GM12878 (cell line): ENCODE results near the gene CEACAM6. TPM values are rescaled to one million over a fixed set of nuclear protein-coding genes. Genes with fewer than 3 reads are reported as not detected.

Source experiments
- CBFB ChIP-seq: IDR thresholded peaks from 2 replicates; pipeline ENCODE4 v1.6.1; 2016; ENCODE audit warnings: antibody characterized with exemption, low read depth
- CBX3 ChIP-seq: fragments of 200-600 bp; sonication (generic); IDR thresholded peaks from 2 replicates; pipeline ENCODE4 v1.6.1; 2016; ENCODE audit warnings: low read depth, borderline replicate concordance
- CHD4 ChIP-seq: fragments of 200-600 bp; sonication (generic); IDR thresholded peaks from 2 replicates; pipeline ENCODE4 v1.6.1; 2016; ENCODE audit warnings: mild to moderate bottlenecking
- CREM ChIP-seq: IDR thresholded peaks from 2 replicates; pipeline ENCODE4 v1.6.1; 2014; ENCODE audit warnings: antibody characterized with exemption, low read depth
- CTCF ChIP-seq, 3 experiments: IDR thresholded peaks in 2 of 3; conservative IDR thresholded peaks in 1 of 3; 2 replicates each; pipeline ENCODE4 v1.5.1; 2011; ENCODE audit warnings: low read depth in 3 of 3, low read length in 3 of 3, mild to moderate bottlenecking in 3 of 3, control low read depth in 2 of 3, moderate library complexity in 2 of 3, inconsistent platforms in 1 of 3, mixed read lengths in 1 of 3; ENCODE audit not compliant: control insufficient read depth in 2 of 3, insufficient read depth in 1 of 3; ENCODE audit errors: extremely low read depth in 1 of 3
- E4F1 ChIP-seq: fragments of 450-650 bp; IDR thresholded peaks from 2 replicates; pipeline ENCODE4 v1.6.1; 2018; ENCODE audit warnings: borderline replicate concordance, mild to moderate bottlenecking; ENCODE audit not compliant: partially characterized antibody
- EED ChIP-seq: sonication (generic); IDR thresholded peaks from 2 replicates; pipeline ENCODE4 v1.6.1; 2016; ENCODE audit warnings: antibody characterized with exemption, low read depth
- GABPA ChIP-seq: IDR thresholded peaks from 2 replicates; pipeline ENCODE4 v1.6.1; 2014; ENCODE audit warnings: antibody characterized with exemption, low read depth, mild to moderate bottlenecking, inconsistent platforms
- GATAD2B ChIP-seq: fragments of 450-650 bp; conservative IDR thresholded peaks from 2 replicates; pipeline ENCODE4 v1.6.1; 2017; ENCODE audit warnings: low read depth, mild to moderate bottlenecking, moderate library complexity
- HSF1 ChIP-seq: fragments of 150-350 bp; IDR thresholded peaks from 2 replicates; pipeline ENCODE4 v1.6.1; 2014; ENCODE audit warnings: mild to moderate bottlenecking, low read depth, low read length
- JUNB ChIP-seq: IDR thresholded peaks from 2 replicates; pipeline ENCODE4 v1.6.1; 2016; ENCODE audit warnings: antibody characterized with exemption, mild to moderate bottlenecking
- KAT2A ChIP-seq: conservative IDR thresholded peaks from 2 replicates; pipeline ENCODE4 v1.6.1; 2011; ENCODE audit warnings: low read depth, low read length; ENCODE audit not compliant: control insufficient read depth
- KDM1A ChIP-seq: fragments of 200-600 bp; sonication (generic); IDR thresholded peaks from 2 replicates; pipeline ENCODE4 v1.6.1; 2016; ENCODE audit warnings: borderline replicate concordance
- LARP7 ChIP-seq: fragments of 450-650 bp; IDR thresholded peaks from 2 replicates; pipeline ENCODE4 v1.6.1; 2017; ENCODE audit warnings: mild to moderate bottlenecking
- MXI1 ChIP-seq: fragments of 150-350 bp; IDR thresholded peaks from 2 replicates; pipeline ENCODE4 v1.6.1; 2011; ENCODE audit warnings: low read depth, mild to moderate bottlenecking, inconsistent platforms, low read length, improper control_type of control experiment
- POLR2A ChIP-seq: IDR thresholded peaks from 2 replicates; pipeline ENCODE4 v1.6.1; 2011; ENCODE audit warnings: low read depth, mild to moderate bottlenecking, low read length
- POU2F2 ChIP-seq: IDR thresholded peaks from 3 replicates; pipeline ENCODE4 v1.6.1; 2011; ENCODE audit warnings: low read depth, mild to moderate bottlenecking, low read length, borderline replicate concordance
- RUNX3 ChIP-seq: IDR thresholded peaks from 2 replicates; pipeline ENCODE4 v1.6.1; 2012; ENCODE audit warnings: low read length, inconsistent platforms
- TAF1 ChIP-seq: IDR thresholded peaks from 2 replicates; pipeline ENCODE4 v1.6.1; 2011; ENCODE audit warnings: mild to moderate bottlenecking, low read depth, low read length, borderline replicate concordance
- TCF7 ChIP-seq: IDR thresholded peaks from 2 replicates; pipeline ENCODE4 v1.6.1; 2014; ENCODE audit warnings: antibody characterized with exemption, borderline replicate concordance
- ZNF24 ChIP-seq: fragments of 450-650 bp; IDR thresholded peaks from 2 replicates; pipeline ENCODE4 v1.6.1; 2017; ENCODE audit warnings: antibody characterized with exemption, mild to moderate bottlenecking
- ZNF592 ChIP-seq: fragments of 450-650 bp; IDR thresholded peaks from 2 replicates; pipeline ENCODE4 v1.6.1; 2017; ENCODE audit warnings: mild to moderate bottlenecking, moderate library complexity
- ZSCAN29 ChIP-seq: fragments of 450-650 bp; IDR thresholded peaks from 2 replicates; pipeline ENCODE4 v1.6.1; 2017; ENCODE audit warnings: mild to moderate bottlenecking, moderate library complexity
- polyA plus RNA-seq, 11 experiments: library from polyadenylated mRNA; depleted of rRNA in 4 of 11; unstranded in 6 of 11; stranded (reverse) in 5 of 11; fragments of >200 nt; fragmentation: Nextera tagmentation in 4 of 11; fragmentation: Illumina TruSeq in 1 of 11; extraction: Ambion mirVana in 4 of 11; extraction: Trizol in 1 of 11; gene quantifications; 1 replicate in 1 of 11; 2 replicates in 10 of 11; pipeline versions ENCODE4 v1.2.1 to v1.2.3, GENCODE V29; 2011 to 2016; ENCODE audit warnings: inconsistent platforms in 2 of 11, missing spikeins in 2 of 11, low read depth in 1 of 11
- total RNA-seq, 4 experiments: library from RNA; depleted of rRNA in 3 of 4; stranded (reverse); fragments of >200 nt in 3 of 4; fragmentation: Illumina TruSeq in 1 of 4; extraction: Trizol in 1 of 4; gene quantifications; 2 replicates each; pipeline versions ENCODE4 v1.2.1 to v1.2.3, GENCODE V29; 2013 to 2021

The CEACAM6 gene
- total and polyA plus RNA-seq, 10 of the 15 experiments (the other 5 are each of a cell fraction or from before 2014, with no cell fraction given): 0.26 TPM; not detected in 9

GRCh38 chr19:41706741-41707501, 48.4 kb upstream of the CEACAM6 start (continued):
- TF ChIP-seq HSF1 (no peak), CTCF (IDR thresholded peaks at IDR 0.05 in 2 of 3, conservative IDR thresholded peaks at IDR 0.05 in 1 of 3; ENCODE audit: control insufficient read depth in 2 of 3, extremely low read depth in 1 of 3, insufficient read depth in 1 of 3, low read depth in 3 of 3, low read length in 3 of 3) (peak; percentile 51 to 93 (median 58); a peak in 5 of 6 replicates), CBFB (no peak), E4F1 (no peak), ZSCAN29 (no peak), TAF1 (no peak), TCF7 (no peak), GATAD2B (no peak), GABPA (no peak), EED (no peak), JUNB (no peak), CHD4 (no peak), POU2F2 (no peak), LARP7 (no peak), POLR2A (no peak), RUNX3 (0 out of 2 replicates have a peak, but pooled peaks have one; percentile 6), CBX3 (no peak), ZNF592 (no peak), MXI1 (no peak), KAT2A (no peak), ZNF24 (no peak), CREM (no peak), KDM1A (no peak)
